HG03095 (cell line): ENCODE measurements around the gene RNU1-1.
"Not testable (repeated sequence)": the region's sequence is repeated elsewhere in the genome, so short reads cannot be mapped to it uniquely, and the experiment has no call there.

ENCODE experiments used
- ATAC-seq: cut with Tn5 transposase; IDR thresholded peaks from one replicate; pipeline ENCODE4 v1.9.1; 2021; ENCODE audit warnings: moderate library complexity; ENCODE audit not compliant: unreplicated experiment

The RNU1-1 gene

DNA sequence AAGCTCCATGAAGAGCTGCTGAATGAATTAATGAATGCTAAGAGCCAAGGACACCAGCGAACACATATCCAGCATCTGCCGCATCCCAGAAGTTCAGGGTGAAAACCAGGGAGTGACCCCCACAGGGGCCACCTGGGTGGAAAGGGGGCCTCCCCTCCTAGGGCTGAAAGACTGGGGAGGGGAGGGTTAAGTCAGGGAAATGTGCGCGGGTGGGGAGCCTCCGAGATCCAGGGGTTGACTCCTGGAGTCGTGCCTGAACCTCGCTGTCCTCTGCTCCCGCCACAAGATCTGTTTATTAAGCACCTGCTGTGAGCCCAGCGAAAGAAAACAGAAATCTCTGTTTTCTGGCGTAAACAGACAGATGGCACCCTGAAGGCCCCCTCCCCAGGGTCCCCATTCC, 16.0 kb downstream of the RNU1-1 start:
- ATAC-seq, result not testable (repeated sequence)

DNA sequence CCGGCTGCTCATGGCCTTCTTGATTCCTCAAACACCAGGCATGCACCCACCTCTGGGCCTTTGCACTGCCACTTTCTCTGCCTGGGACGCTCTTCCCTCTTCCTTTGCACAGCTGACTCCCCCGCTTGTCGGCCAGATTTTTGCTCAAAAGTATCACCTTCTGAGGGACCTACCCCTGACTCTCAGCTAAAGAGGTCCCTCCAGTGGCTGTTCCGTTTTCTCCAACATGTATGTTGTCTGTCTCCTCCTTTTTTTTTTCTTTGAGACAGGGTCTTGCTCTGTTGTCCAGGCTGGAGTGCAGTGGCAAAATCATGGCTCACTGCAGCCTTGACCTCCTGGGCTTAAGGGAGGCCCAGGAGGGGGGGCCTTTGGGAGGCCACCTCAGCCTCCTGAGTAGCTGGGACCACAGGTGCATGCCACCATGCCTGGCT, 16.6 kb downstream of the RNU1-1 start:
- ATAC-seq, result not testable (repeated sequence)

DNA sequence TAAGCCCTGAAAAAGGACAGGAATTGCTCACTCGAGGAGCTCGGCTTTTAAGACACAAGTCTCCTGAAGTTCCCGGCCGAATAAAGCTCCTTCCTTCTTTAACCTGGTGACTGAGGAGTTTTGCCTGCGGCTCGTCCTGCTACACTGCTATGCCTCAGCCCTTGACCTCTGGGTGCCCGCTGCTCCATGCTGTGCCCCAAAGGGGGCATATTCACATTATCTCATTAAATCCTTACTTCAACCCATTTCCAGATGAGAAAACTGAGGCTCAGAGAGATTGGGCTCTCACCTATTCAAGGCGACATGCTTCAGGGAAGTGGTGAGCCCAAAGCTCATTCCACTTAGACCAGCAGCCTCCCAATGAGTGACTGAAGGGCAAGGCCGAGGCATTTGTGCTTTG, 20.4 kb downstream of the RNU1-1 start:
- ATAC-seq, result not testable (repeated sequence)

GRCh38 chr1:16492937-16493336, 21.1 kb downstream of the RNU1-1 start:
- not testable (repeated sequence) for ATAC-seq

DNA sequence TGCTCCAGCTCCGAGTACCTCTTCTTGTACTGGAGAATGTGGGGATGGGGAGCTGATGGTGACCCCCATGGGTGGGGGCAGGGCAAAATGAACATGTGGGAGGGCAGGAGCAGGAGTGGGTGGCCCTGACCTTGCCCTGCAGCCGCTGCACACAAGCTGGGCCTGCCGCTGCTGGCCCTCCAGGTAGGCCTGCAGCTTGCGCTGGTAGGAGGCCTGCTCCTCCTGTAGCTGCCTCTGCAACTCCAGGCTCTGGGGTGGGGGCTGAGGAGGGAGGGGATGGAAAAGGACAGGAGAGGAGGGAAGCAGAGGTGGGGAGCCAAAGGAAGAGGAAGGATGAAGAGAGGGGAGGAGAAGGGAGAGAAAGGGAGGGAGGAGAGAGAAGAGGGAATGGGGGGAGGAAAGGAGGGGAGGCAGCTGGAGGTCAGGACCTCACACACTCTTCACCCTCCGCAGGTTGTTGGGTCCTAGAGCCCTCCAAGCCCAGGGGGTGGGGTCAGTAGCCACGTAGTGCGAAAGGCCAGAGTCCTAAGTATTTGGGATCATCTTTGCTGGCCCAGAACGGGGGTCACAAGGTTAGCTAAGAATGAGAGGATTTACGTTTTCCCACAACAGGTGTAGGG, 22.9 kb downstream of the RNU1-1 start:
- ATAC-seq, result no peak

- ATAC-seq, result not testable (repeated sequence)
These were observed 24.7 kb downstream of the RNU1-1 start for GRCh38 chr1:16489195-16489880.

GRCh38 chr1:16487011-16487410, 27.1 kb downstream of the RNU1-1 start:
- not testable (repeated sequence) for ATAC-seq

- ATAC-seq, result not testable (repeated sequence)
These were observed 27.8 kb downstream of the RNU1-1 start for GRCh38 chr1:16486316-16486715.

DNA sequence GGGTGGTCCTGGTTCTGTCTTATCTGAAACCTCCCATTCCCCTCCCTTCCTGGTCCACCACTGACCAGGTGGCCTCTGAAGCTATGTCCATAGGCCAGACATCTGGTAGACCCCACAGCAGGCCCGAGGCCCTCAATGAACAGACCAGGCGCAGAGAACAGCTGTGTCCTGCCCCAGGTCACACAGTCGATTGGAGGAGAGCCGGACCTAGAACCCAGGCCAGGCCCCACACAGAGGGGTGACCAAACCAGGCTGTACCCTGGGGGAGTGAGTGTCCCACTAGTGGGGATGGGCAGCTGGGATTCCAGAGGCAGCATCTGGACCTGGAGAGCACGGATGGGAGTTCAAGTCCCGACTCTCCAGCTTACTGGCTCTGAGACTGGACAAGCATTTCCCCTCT, 29.2 kb downstream of the RNU1-1 start:
- no peak for ATAC-seq

GRCh38 chr1:16484501-16484835, 29.6 kb downstream of the RNU1-1 start:
- ATAC-seq, result no peak

GRCh38 chr1:16483639-16484500, 30.2 kb downstream of the RNU1-1 start:
- not testable (repeated sequence) for ATAC-seq

DNA sequence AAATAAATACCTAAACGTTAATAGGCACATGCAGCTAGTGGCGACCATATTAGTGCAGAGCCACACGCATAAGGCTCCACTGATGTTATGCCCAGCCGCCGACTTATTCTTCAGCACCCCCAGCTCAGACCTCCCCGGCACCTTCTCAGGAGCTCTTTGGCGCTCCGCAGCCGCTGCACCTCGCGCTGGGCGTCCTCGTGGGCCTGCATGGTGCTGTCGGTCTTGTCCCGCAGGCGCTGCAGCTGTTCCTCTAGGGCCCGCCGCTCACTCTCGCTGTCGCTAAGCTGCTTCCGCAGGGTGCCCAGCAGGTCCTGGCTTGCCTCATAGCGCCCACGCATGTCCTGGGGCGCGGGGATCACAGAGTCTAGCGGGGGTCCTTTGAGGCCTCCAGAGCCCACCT, 30.9 kb downstream of the RNU1-1 start:
- ATAC-seq, result not testable (repeated sequence)

DNA sequence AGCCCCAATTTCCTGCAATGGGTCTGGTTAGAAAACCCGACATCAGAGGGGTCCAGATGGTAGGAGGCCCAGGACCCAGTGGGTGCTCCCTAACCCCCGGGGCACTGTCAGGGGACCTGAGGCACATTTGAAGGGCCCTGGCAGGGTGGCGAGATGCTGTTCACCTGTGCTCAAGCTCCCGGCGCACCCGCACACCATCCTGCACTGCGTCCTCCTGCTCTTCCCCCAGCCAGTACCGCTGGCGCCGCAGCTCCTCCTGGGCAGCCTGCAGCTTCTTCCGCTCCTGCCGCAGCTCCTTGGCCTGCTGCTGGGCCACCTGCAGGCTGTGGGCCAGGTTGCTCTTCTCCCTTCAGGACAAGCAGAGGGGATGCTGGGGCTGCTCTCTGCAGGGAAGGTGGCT, 36.0 kb downstream of the RNU1-1 start:
- no peak for ATAC-seq

- ATAC-seq, result not testable (repeated sequence)
These were observed 38.0 kb downstream of the RNU1-1 start for GRCh38 chr1:16475771-16476770.

DNA sequence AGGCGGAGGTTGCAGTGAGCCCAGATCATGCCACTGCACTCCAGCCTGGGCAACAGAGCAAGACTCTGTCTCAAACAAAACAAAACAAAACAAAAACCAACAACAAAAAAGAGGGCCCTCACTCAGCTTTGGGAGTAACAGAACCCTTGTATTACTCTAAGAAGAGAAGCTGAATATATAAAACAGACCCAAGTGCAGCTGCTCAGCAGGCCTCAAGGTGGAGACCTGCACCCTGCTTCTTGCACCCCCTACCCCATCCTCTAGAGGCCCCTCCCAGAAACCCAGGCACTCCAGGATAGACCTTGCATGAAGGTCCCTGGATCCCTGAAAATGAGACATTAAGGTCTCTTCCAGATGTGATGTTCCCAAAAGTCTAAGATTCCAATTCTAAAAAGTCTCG, 39.2 kb downstream of the RNU1-1 start:
- ATAC-seq, result not testable (repeated sequence)

GRCh38 chr1:16474166-16474800, 39.8 kb downstream of the RNU1-1 start:
- no peak for ATAC-seq

GRCh38 chr1:16468558-16468957, 45.5 kb downstream of the RNU1-1 start:
- ATAC-seq, result no peak

GRCh38 chr1:16464917-16465625, 49.0 kb downstream of the RNU1-1 start:
- no peak for ATAC-seq
